CD4-positive, alpha-beta T cell treated with Interleukin-21 for 1 hour (primary cell): ENCODE results near the gene AGRN.

ENCODE experiments used
- DNase-seq: peaks from one replicate; pipeline ENCODE4 v3.0.0-alpha.2; 2020

AGRN gene

DNA sequence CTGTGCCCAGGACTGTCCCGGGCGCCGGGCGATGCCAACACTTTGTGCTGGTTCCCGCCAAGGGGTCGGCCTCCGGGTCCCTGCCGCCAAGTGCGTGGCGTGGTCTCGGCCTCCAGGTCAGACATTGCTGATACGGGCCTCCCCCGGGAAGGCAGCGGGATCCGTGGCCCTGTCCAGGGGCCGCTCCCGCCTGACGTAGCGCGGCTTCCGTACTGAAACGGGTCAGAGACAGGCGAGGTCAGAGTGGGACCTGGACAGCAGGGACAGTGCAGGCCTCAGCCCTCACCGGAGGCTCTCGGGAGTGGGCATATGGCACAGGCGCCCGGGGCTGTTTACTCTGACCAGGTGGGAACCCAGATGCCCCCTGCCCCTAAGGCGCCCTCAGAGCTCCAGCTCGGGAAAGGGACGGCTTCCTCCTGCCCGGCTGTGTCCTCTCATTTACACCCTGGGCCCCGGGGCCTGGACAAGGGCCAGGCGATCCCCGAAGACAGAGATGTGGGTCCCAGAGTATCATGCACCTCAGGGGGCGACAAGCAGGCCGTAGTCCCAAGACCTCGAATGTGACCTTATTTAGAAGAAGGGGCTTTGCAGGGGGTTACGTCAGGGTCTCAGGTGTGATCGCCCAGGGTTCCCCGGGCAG, 63.0 kb downstream of the AGRN start:
- DNase-seq: no peak

DNA sequence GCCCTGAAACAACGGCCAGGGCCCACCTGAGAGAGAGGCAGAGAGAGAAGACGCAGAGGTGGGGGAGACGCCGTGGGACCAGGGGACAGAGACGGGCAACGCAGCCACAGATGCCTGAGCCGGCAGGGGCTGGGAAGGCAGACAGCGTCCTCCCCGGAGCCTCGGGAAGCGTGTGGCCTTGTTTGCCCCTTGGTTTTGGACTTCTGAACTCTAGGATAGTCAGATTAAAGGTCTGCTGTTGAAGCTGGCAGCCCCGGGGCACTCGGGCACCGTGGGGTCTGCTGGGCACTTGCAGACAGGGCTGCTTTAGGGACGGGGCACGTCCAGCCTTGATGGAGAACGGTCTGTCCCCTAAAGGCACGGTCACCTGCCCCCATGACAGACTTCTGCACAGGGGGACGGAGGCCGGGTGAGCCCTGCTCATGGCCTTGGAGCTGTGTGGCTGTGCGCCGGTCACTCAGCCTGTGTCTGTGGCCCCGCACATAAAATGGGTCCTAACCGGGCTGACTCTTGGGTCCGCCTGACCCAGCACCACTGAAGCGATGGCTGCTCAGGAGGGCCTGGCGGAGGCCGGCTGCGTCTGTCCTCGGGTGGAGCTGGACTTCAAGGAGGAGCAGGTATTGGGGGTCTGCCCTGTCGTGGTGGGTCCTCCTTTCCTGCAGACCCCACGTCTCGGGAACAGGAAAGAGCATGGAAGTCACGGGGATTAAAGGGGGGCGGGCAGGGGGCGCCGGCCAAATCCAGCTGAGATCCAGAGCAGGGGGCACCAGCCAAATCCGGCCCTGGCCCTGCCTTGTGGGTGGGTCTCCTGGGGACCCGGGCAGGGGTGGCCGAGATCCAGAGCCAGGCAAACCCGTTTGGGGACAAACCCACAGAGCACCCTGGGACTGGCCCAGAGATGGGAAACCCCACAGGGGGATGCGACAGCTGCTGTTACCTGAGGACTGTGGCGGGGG, 63.8 kb downstream of the AGRN start:
- DNase-seq: no peak

DNA sequence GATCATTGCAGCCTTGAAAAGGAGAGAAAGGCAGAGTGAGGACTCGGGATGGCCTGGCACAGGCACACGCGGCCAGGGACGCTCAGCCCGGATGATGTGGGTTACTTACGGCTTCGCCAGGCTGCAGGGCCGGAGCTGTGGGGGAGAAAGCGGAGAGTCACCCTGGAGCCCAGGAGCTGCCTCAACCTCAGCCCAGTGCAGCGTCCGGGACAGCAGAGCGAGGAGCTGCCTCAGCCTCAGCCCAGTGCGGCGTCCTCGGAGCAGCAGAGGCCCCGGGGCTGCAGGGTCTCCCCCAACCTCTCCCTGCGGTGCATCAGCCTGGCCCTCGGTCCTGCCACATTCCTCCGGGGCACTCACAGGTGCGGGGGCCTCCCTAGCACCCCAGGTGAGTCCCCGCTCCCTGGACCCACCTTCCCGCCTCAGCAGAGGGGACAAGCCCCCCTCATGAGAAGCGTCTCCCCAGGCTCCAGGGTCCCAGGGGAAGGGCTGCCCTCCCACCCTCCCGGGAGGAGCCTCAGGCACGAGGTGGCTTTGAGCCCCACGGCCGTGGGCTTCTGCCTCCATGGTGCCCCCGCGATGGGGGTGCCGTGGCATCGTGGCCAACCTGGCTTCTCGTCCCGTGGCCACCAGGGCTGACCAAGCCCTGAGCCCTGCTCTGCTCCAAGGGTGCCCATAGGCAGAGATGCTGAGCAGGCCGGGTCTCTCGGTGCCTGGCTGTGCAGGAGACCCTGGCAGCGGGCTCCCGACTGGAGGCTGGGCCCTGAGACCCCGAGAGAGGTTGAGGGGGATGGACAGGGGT, 64.7 kb downstream of the AGRN start:
- no peak for DNase-seq

DNA sequence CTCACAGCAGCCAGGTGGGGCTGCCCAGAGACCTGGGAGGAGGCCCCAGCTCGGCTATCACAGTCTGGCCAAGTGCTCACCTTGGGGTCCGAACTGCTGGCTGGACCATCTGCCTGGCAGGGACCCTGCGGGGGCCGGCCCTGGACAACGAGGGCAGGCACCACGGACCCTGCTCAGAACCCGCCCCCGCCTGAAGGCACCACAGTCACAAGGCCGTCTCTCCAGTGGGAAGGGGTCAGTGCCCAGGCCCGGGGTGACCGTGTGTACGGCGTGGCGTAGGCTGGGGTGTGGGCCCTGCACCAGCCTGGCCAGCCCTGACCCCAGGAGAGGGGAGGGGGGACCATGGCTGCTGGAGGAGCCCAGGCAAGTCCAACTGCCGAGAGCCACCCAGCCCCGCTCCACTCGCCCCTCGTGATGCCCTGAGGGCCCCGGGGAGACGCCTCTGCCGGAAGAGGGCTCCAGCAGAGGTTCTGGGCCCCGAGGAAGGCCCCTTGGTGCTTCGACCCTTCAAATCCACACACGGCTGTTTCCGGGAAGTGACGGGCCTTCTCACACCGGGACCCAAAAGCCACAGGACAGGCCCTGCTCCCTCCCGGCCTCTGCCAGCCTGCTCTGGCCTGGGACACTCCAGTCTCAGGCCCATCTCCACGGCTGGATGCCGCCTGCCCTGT, 65.4 kb downstream of the AGRN start:
- no peak for DNase-seq

DNA sequence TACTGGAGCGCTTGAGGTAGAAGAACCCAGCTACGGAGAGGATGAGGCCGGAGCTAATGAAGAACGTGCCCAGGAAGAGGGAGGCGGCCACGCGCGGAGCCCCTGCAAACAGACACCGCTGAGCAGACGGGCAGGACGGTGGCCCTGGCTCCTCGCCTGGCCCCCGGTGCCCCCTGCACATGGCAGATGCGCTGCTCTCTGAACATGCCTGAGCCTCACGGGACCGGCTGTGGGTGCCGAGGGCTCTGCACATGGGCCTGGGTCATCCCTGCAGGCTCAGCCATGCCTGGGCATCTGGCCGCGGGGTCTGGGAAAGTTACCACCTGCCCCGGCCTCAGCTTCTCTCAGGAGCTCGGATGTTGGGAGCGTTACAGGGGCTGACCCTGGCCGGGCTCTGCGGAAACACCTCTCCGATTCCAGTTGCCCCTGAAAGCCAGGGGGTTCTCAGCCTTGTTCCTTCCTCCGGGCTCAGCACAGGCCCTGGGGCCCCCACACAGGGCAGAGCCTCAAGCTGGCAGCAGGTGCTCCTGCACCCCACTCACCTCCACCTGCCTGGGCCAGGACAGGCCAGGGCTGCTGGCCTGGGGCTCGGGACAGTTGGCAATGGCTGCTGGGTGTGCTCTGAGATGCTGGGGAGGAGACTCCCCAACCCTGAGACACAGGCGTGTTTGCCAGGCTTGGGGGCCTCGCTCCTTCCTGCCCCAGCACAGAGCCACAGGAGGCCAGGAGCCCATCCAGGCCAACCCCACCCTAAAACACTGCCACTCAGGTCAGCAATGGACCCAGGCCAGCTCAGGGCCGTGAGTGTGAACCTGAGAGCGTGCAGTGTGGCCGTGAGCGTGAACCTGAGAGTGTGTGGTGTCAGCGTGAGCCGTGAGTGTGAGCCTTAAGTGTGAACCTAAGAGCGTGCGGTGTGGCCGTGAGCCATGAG, 66.3 kb downstream of the AGRN start:
- DNase-seq: no peak

DNA sequence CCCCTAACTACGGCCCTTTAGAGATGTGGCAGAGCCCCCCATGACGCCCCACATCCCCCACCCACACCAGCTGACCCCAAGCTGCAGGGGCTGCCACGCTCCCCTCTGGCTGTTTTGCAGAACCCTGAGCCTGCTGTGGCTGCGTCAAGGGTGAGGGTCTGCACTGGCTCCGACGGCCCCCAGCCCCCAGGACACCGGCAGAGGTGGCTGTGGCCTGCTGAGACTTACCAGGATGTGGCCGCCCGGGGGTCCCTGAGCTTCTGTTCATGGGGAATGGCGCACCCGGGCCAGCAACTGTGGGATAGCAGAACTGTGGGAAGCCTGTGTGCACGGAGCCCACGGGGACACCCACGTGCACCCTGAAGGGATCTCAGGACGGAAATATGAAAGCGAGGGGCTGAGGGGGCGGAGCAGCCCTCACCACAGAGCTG, 67.0 kb downstream of the AGRN start:
- no peak for DNase-seq

DNA sequence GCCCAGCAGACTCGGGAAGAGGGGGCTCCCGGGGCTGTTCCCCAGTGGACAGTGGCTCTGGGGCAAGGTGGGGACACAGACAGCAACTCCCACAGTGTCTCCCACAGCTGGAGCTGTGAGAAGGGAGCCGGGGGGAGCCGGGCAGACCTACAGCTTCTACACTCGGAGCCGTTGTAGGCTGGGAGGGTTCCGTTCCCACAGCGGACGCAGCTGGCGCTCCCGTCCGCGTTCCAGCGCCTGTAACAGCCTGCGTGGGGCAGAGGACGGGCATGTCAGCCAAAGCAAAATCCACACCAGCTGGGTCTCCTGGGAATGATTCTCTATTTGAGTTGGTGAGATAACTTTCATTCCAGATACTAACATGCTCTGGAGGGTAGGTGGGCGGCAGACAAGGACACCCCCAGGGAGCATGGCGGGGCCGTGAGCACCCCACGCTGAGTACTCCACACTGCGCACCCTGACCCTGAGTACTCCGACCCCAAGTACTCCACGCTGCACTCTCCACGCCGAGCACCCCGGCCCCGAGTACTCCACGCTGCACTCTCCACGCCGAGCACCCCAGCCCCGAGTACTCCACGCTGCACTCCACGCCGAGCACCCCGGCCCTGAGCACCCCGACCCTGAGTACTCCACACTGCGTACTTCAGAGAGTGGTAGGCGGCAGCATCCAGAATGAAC, 67.6 kb downstream of the AGRN start:
- DNase-seq: no peak

DNA sequence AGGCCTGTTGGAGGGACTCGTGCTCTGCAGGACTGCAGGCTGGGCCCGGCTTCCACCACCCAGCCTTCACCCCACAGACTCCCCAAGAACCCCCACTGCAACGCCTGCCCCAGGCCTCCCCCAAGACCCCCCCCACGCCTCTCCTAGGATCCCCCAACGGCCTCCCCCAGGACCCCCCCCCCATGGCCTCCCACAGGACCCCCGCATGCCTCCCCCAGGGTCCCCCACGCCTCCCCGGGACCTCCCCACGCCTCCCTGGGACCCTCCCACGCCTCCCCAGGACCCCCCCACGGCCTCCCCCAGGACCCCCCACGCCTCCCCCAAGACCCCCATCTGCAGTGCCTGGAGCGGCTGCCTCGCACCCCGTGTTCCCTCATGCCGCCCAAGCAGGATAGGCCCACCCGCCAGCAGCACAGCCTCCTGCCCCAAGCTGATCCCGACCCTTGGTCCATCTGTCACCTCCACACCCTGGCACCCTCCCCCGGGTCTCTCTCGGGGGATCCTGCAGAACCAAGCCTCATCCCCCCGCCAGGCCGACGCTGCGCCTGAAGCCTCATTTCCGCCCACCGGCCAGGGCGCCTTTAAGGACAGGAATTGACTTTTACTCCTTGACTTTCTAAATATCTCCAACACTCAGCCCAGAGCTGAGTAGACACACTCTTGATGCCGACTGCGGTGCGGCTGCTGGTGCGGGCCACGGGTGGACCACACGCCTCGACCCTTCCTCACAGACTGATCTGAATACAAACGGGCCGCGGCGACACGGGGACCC, 68.3 kb downstream of the AGRN start:
- no peak for DNase-seq

DNA sequence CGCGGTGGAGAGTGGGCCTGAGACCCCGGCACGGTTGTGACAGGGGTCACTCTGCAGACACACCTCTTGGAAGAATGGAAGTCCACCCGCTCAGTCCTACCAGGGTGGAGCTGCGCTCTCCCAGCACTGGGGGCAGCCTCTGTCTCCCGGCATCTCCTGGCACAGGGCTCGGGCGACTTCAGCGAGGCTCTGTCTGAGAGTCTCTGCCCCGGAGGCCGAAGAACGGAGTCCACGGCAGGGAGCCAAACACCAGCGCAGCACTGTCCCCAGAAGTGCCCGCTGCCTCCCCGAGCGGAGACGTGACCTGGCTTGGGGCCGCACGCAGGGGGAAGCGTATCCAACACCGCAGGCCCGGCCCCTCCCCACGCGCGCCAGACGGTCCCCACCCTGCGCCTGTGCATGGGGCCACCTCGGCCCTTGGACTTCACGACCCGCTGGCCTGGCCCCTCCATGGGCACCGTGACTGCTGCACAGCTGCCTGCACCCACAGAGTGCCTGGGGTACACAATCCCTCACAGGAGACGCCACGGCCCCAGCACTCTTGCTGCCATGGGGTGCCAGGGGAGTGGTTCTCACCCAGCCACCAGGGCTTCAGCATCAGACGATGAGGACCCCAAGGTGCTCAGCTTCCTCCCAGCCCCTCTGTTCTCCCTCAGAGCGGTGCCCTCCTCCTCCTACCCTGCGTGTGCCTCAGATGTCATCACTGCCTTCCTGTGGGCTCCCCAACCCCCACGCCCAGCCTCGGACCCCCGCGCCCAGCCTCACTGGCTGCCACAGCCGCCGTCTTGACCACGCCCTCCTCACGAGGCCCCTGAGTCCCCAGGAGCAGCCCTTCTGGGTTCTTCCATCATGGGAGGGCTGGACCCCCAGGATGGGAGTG, 69.1 kb downstream of the AGRN start:
- no peak for DNase-seq

DNA sequence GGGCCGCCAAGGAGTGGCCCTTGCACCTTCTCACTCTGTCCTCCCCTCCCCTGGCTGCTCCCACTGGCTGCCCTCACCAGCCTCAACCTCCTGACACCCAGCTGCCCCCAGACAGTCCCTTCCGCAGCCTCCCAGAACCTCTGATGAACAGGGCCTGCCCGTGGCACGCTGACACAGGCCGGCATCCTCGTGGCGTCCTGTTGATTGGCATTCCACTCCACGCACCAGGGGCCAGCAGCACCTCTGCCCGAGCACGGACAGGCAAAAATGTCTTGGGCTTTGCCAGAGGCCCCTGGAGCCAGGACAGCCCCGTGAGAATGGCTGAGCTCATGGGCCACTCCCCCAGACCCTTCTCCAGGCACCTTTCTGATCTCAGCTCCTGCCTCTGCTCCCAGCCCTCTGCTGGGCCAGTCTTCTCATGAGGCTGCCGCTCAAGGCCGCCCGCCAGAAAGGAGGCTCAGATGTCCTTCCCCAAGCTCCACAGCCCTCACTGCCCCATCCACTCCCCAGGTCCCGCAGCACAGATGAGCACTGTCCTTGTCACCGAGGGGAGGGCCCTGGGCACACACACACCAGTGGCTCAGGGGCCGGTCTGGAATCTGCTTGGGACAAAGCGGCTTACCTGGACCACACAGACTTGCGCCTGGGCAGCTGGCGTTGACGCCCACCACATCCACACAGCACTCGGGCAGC, 70.0 kb downstream of the AGRN start:
- no peak for DNase-seq

DNA sequence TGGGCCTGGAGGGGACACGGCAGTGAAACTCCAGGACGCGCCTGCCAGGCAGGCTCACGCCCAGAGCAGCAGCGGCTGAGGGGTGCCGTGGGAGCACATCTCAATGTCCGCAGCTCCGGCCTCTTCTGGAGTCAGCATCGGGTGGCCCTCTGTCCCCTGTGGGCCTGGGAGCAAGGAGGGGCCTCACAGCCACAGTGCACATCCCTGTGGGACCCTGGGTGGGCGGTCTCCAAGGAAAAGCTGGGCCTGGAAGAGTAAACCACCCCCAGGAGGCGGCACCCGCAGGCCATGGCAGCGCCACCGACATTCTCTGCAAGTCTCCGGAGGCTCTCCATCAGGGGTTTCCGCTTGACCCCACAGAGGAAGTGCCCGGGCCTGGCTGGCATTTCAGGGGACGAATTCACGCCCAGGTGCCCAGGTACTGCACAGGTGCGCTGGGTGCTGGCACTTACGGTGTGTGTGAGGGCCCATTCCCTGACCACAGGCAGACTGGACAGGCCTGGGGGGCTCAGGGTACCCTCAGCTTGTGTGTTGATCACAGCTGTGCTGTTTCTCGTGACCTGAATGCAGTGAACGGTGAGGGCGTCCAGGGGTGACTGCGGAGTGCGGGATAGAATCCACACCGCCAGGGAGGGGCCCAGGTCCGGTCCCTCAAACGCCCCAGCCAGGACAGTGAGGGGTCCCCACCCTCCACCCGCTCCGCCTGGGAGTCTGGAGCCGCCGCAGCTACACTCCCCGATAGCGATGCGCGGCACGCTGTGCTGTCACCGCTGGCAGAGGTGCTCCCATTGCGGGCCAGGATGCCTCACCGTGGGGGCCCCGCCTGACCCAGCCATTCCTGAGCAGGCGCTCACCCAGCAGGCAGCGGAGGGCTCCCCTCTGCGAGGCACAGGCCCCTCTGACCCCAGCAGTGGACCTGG, 70.8 kb downstream of the AGRN start:
- DNase-seq: no peak

DNA sequence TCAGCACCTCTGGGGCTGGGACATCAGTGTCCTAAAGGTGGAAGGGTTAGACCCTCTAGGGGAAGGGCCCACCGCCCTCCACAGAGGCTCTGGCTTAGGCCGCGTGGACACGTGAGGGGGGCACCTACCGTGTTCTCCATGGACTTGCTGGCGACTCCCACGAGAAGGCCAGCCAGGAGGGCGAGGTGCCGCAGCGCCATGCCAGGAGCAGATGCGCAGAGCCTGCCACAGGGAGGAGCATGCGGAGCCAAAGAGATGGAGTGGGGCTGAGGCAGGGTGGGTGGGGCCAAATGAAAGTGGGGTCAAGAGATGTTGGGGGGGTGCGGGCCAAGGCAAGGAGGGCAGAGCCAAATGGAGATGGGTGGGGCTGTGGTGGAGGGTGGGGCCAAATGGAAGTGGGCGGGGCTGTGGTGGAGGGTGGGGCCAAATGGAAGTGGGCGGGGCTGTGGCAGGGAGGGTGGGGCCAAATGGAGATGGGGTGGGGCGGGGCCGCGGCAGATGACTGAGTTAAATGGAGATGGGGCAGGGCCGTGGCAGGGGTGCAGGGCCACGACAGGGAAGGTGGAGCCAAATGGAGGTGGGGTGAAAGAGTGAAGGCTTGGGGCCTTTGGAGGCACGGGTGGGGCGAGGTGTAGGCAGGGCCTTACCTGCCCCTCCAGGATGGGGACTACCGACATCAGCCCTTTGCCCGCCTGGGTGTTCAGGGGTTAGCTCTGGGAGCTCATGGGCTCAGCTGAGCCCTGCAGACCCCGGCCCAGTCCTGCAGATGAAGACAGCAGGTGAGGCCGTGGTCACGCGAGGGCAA, 71.6 kb downstream of the AGRN start:
- DNase-seq: no peak

DNA sequence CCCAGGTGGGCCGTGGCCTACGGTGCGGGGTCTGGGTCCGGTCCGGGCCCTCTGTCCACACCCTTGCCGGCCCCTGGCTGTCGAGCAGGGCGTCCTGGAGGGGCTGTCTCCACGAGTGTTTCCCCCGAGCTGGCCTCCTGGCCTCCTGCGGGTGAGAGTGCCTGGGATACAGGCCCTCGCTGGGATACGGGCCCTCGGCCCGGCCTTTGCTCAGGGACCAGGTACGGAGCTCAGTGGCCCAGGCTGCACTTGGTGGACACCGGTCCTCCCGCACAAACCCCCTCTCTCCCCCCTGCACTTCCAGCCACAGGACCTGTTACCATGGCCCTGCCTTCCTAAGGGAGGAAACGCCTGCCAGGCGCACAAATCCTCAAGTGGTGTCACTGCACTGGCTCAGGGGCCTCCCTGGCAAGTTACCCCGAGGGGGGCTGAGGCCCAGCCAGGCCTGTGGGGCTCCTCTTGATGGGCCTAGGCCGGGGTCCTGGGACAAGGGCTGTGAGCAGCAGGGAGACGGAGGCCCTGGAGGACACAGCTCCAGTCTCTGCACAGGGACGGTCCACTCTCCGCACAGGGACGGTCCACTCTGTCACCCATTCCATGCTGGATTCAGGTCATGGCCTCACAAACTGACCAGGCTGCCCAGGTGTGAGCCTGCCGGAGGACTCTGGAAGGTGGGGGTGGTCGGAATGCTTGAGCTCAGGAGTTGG, 72.4 kb downstream of the AGRN start:
- DNase-seq: no peak

DNA sequence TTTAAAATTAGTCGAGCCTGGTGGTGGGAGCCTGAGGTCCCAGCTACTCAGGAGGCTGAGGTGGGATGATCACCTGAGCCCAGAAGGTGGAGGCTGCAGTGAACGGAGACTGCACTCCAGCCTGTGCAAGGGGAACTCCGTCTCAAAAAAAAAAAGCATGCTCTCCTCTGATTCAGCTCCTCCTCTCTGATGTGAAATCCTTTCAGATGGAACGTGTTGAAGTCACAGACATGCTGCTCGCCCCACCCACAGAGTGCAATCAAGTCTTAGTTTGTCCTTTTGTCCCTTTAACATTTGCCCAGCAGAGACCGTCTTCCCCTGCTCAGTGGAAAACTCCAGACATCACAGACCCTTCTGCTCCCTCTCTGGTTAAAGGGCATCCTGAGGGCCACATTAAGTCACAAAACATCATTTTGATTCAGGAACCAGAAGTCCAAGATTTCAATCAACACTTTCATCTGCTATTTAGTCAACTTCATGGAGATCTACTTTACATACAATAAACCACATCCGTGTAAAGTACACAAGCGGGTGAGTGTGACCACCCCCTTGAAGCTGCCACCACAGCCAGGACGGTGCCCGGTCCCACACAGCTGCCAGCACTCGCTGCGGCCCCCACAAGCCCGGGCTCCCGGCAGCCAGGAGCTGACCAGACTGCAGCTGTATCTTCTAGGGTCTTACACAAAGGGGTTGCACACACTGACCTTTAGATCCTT, 73.1 kb downstream of the AGRN start:
- no peak for DNase-seq

DNA sequence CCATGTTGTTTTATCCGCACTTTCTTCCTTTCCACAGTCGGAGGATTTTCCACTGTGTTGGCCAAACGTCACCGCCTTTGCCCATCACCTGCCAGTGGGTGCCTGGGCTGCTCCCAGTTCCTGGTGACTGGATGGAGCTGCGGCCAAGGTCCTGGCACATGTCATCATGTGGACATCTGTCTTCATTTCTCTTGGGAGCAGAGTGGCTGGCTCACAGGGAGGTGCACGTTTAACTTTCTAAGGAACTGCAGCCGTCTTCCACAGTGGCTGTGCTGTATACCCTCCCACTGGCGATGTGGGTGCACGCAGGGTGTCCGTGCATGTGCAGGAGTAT, 73.7 kb downstream of the AGRN start:
- no peak for DNase-seq
